A673 (cell line): ENCODE measurements around the gene KIFC3. TPM values are rescaled to one million over a fixed set of nuclear protein-coding genes. Genes with fewer than 3 reads are reported as not detected.
A peak's percentile ranks its signal among the peaks of the same experiment; 100 is the strongest.

Source experiments
- BruUV-seq: library from RNA; stranded (reverse); fragments of 400-500 nt; replicated peaks from 2 replicates; lab custom pipeline; 2021; lab: Mats Ljungman, UMichigan
- CTCF ChIA-PET: fragments of 300-600 bp; sonication (Branson Sonifier 250); formaldehyde crosslinking; loops from one replicate; lab custom pipeline; 2022; ENCODE audit warnings: antibody characterized with exemption; lab: Charles Lee
- POLR2A ChIA-PET: fragments of 300-600 bp; sonication (Branson Sonifier 250); formaldehyde crosslinking; loops from one replicate; lab custom pipeline; 2022; ENCODE audit warnings: antibody characterized with exemption; ENCODE audit not compliant: low non-redundant PET; lab: Charles Lee
- DNase-seq: peaks from one replicate; pipeline ENCODE4 v3.0.0-alpha.2; 2015; ENCODE audit warnings: low spot score
- H3K27ac ChIP-seq: fragments of 200-600 bp; sonication (generic); 2 replicates; pipeline ENCODE4 v1.5.1; 2016; ENCODE audit warnings: mixed run types, low read depth, mild to moderate bottlenecking, mixed read lengths, antibody characterized with exemption, low read length; ENCODE audit not compliant: poor library complexity, severe bottlenecking
- H3K27me3 ChIP-seq: fragments of 200-600 bp; sonication (generic); replicated peaks from 2 replicates; pipeline ENCODE4 v1.6.1; 2017; ENCODE audit warnings: mixed run types, low read depth, mild to moderate bottlenecking, mixed read lengths, antibody characterized with exemption, low read length; ENCODE audit not compliant: insufficient read depth, poor library complexity
- H3K36me3 ChIP-seq: fragments of 200-600 bp; sonication (generic); 2 replicates; pipeline ENCODE4 v1.6.1; 2016; ENCODE audit warnings: mixed run types, mild to moderate bottlenecking, mixed read lengths, antibody characterized with exemption, low read length; ENCODE audit not compliant: insufficient read depth, poor library complexity, severe bottlenecking
- H3K4me1 ChIP-seq: fragments of 200-600 bp; sonication (generic); 2 replicates; pipeline ENCODE4 v1.6.1; 2017; ENCODE audit warnings: mixed run types, mild to moderate bottlenecking, mixed read lengths, antibody characterized with exemption, low read length; ENCODE audit not compliant: insufficient read depth, poor library complexity, severe bottlenecking
- H3K4me3 ChIP-seq: fragments of 200-600 bp; sonication (generic); 2 replicates; pipeline ENCODE4 v1.5.1; 2016; ENCODE audit warnings: low read depth, mixed run types, mild to moderate bottlenecking, mixed read lengths, low read length; ENCODE audit not compliant: poor library complexity, severe bottlenecking
- H3K9me3 ChIP-seq: fragments of 200-600 bp; sonication (generic); 2 replicates; pipeline ENCODE4 v1.6.1; 2016; ENCODE audit warnings: mixed run types, low read depth, mild to moderate bottlenecking, mixed read lengths, antibody characterized with exemption, low read length; ENCODE audit not compliant: poor library complexity, severe bottlenecking
- EZH2 ChIP-seq: fragments of 200-600 bp; sonication (generic); IDR thresholded peaks from 2 replicates; pipeline ENCODE4 v1.6.1; 2017; ENCODE audit warnings: borderline replicate concordance, low read depth, mild to moderate bottlenecking, mixed read lengths, antibody characterized with exemption, low read length; ENCODE audit not compliant: poor library complexity, severe bottlenecking
- intact Hi-C: fragments of 100-400 bp; cut with micrococcal nuclease; formaldehyde crosslinking; loops from one replicate; pipeline ENCODE4 v1.10.0; 2022; ENCODE audit not compliant: unreplicated experiment
- total RNA-seq: library from RNA; stranded (reverse); gene quantifications from 2 replicates; pipeline ENCODE4 v1.2.3, GENCODE V29; 2021
- TF ChIP-seq, protein P1 (sequence below): fragments of 300-800, 200-600 bp; sonication (generic); conservative IDR thresholded peaks from 2 replicates; pipeline ENCODE4 v1.5.1; 2017; ENCODE audit warnings: low read depth, mild to moderate bottlenecking, antibody characterized with exemption, low read length, moderate library complexity, mixed read lengths

KIFC3 gene
- total RNA-seq, 1 experiment from 2014 or later: 198 TPM

GRCh38 chr16:57829969-57830360, 27.7 kb upstream of the KIFC3 start:
- no peak for DNase-seq
- H3K36me3 ChIP-seq: no peaks in the 10 kb centered on the region
- H3K4me3 ChIP-seq: no peak overlapping the region
- intact Hi-C loops: no loop called here
- peaks cover 6% of the 10 kb centered on the region for H3K4me1 ChIP-seq
- POLR2A ChIA-PET: no interaction called here
- CTCF ChIA-PET: no interaction called here
- no peak for TF ChIP-seq EZH2
- no peaks in the 10 kb centered on the region for H3K27me3 ChIP-seq
- BruUV-seq: no TSS peak
- H3K9me3 ChIP-seq: no peaks in the 10 kb centered on the region
- no peak overlapping the region for H3K27ac ChIP-seq

GRCh38 chr16:57828272-57829161, 26.2 kb upstream of the KIFC3 start:
- Histone ChIP-seq H3K9me3 (no peaks in the 10 kb centered on the region), H3K36me3 (no peaks in the 10 kb centered on the region), H3K27ac (no peak overlapping the region), H3K4me1 (no peaks in the 10 kb centered on the region), H3K27me3 (no peaks in the 10 kb centered on the region), H3K4me3 (no peak overlapping the region)
- ChIA-PET POLR2A (interaction anchor here (0.7 kb wide), 1 partner anchor 93 kb away, joined by 3 read pairs; no protein-coding TSS in a partner anchor), CTCF (no interaction called here)
- intact Hi-C loops: no loop called here
- TF ChIP-seq, protein P1, sequence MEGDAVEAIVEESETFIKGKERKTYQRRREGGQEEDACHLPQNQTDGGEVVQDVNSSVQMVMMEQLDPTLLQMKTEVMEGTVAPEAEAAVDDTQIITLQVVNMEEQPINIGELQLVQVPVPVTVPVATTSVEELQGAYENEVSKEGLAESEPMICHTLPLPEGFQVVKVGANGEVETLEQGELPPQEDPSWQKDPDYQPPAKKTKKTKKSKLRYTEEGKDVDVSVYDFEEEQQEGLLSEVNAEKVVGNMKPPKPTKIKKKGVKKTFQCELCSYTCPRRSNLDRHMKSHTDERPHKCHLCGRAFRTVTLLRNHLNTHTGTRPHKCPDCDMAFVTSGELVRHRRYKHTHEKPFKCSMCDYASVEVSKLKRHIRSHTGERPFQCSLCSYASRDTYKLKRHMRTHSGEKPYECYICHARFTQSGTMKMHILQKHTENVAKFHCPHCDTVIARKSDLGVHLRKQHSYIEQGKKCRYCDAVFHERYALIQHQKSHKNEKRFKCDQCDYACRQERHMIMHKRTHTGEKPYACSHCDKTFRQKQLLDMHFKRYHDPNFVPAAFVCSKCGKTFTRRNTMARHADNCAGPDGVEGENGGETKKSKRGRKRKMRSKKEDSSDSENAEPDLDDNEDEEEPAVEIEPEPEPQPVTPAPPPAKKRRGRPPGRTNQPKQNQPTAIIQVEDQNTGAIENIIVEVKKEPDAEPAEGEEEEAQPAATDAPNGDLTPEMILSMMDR: 0 out of 2 replicates have a peak, but pooled peaks have one; percentile 16
- no peak for TF ChIP-seq EZH2
- no peak for DNase-seq
- BruUV-seq: no TSS peak

DNA sequence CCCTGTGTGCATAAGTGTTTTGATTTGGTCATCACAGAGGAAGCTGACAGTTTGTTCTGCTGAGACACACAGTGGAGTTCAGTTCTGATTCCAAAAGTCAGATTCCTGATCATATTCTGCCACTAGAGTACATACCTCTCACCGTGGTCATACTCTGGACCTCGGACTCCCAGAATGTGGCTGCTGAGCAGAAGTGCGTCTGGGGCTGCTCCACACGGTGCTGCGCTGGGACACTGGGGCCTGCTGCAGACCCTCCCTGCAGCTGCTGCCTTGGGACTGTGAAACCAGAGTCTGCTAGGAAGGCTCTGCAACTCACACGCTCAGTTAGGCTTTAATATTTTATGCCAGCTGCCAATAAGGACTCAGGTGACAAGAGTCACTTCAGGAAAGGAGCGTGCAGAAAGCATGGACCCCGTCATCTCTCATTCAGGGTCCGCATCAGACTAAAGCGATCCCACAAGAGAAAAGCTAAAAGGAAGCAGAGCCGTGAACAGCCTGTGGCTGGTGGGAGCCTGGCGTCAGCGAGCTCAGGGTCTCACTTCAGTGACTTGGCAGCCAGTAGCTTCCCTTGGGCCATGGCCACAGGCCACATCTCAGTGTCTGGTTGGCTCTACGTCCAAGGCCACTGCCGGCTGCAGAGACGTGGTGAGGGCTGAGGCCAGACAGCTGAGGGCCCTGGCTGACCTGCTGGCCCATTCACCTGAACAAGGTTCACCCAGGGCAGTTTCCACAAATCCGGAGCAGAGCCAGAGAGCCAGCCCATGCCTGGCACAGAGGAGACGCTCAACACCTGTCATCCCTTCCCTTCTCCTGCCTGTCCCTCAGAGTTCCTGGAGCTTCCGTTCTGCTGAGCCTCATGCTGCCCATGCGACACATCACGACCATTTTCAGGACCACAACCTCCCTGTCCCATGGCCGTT, 24.7 kb upstream of the KIFC3 start:
- intact Hi-C loops: no loop called here
- no peaks in the 10 kb centered on the region for H3K36me3 ChIP-seq
- CTCF ChIA-PET: no interaction called here
- no peak for DNase-seq
- BruUV-seq: no TSS peak
- peak overlapping the region; percentile 50 for H3K27ac ChIP-seq
- no peaks in the 10 kb centered on the region for H3K27me3 ChIP-seq
- H3K4me1 ChIP-seq: no peaks in the 10 kb centered on the region
- no peak overlapping the region for H3K4me3 ChIP-seq
- no peaks in the 10 kb centered on the region for H3K9me3 ChIP-seq
- POLR2A ChIA-PET: no interaction called here
- no peak for TF ChIP-seq EZH2
- TF ChIP-seq, protein P1: no peak
